GM23248 (cell line): ENCODE results near the gene DIAPH3. TPM values are rescaled to one million over a fixed set of nuclear protein-coding genes. Genes with fewer than 3 reads are reported as not detected.

ENCODE experiments used
- DNase-seq: peaks from one replicate; pipeline ENCODE4 v3.0.0-alpha.2; 2015
- H2AFZ ChIP-seq: fragments of 200-600 bp; sonication (generic); 2 replicates; pipeline ENCODE4 v1.6.1; 2016; ENCODE audit warnings: antibody characterized with exemption
- H3F3A ChIP-seq: fragments of 200-600 bp; sonication (generic); 2 replicates; pipeline ENCODE4 v1.6.1; 2016; ENCODE audit warnings: mild to moderate bottlenecking, antibody characterized with exemption, mixed run types; ENCODE audit not compliant: insufficient read depth
- H3K27ac ChIP-seq: fragments of 200-600 bp; sonication (generic); 2 replicates; pipeline ENCODE4 v1.5.1; 2016; ENCODE audit warnings: mild to moderate bottlenecking
- H3K27me3 ChIP-seq: fragments of 200-600 bp; sonication (generic); replicated peaks from 2 replicates; pipeline ENCODE4 v1.6.1; 2016; ENCODE audit warnings: mild to moderate bottlenecking; ENCODE audit not compliant: insufficient read depth
- H3K36me3 ChIP-seq: fragments of 200-600 bp; sonication (generic); 2 replicates; pipeline ENCODE4 v1.6.1; 2016; ENCODE audit warnings: low read depth, mild to moderate bottlenecking
- H3K4me1 ChIP-seq: fragments of 200-600 bp; sonication (generic); 2 replicates; pipeline ENCODE4 v1.6.1; 2016; ENCODE audit warnings: mild to moderate bottlenecking; ENCODE audit not compliant: insufficient read depth
- H3K4me2 ChIP-seq: fragments of 200-600 bp; sonication (generic); one replicate; pipeline ENCODE4 v1.6.1; 2016; ENCODE audit warnings: mild to moderate bottlenecking; ENCODE audit not compliant: unreplicated experiment
- H3K4me3 ChIP-seq: fragments of 200-600 bp; sonication (generic); 2 replicates; pipeline ENCODE4 v1.5.1; 2016; ENCODE audit warnings: mild to moderate bottlenecking
- H3K79me2 ChIP-seq: fragments of 200-600 bp; sonication (generic); 2 replicates; pipeline ENCODE4 v1.6.1; 2016; ENCODE audit warnings: mild to moderate bottlenecking; ENCODE audit not compliant: insufficient read depth
- H3K9ac ChIP-seq: fragments of 200-600 bp; sonication (generic); 2 replicates; pipeline ENCODE4 v1.6.1; 2016; ENCODE audit warnings: mild to moderate bottlenecking
- H3K9me2 ChIP-seq: fragments of 200-600 bp; sonication (generic); 2 replicates; pipeline ENCODE4 v1.6.1; 2016; ENCODE audit warnings: mixed run types, mild to moderate bottlenecking, moderate library complexity; ENCODE audit not compliant: insufficient read depth
- H3K9me3 ChIP-seq: fragments of 200-600 bp; sonication (generic); one replicate; pipeline ENCODE4 v1.6.1; 2017; ENCODE audit warnings: low read depth
- H4K20me1 ChIP-seq: fragments of 200-600 bp; sonication (generic); 2 replicates; pipeline ENCODE4 v1.6.0; 2016; ENCODE audit not compliant: insufficient read depth
- EZH2 ChIP-seq: fragments of 200-600 bp; sonication (generic); IDR thresholded peaks from 2 replicates; pipeline ENCODE4 v1.6.1; 2018; ENCODE audit warnings: antibody characterized with exemption, mild to moderate bottlenecking; ENCODE audit not compliant: insufficient read depth, poor library complexity, severe bottlenecking
- EZH2phosphoT487 ChIP-seq: fragments of 200-600 bp; sonication (generic); IDR thresholded peaks from 2 replicates; pipeline ENCODE4 v1.6.1; 2018; ENCODE audit warnings: antibody characterized with exemption, moderate library complexity, mild to moderate bottlenecking, low read depth; ENCODE audit not compliant: insufficient read depth
- WGBS, 2 experiments: methylation state at CpG; one replicate each; pipeline ENCODE4 v1.1.6; 2015 to 2017; ENCODE audit warnings: low lambda C conversion rate in 2 of 2, low coverage in 1 of 2; ENCODE audit errors: missing lambda C conversion rate in 2 of 2; 5-methylcytosine and 5-hydroxymethylcytosine counted together
- in situ Hi-C: fragments of 300-500 bp; cut with MboI; formaldehyde crosslinking; loops from 2 replicates; pipeline ENCODE4 v1.15.0; 2020
- polyA plus RNA-seq: library from polyadenylated mRNA; unstranded; fragments of >200 nt; fragmentation: Nextera tagmentation; extraction: Ambion mirVana; gene quantifications from 2 replicates; pipeline ENCODE4 v1.2.1, GENCODE V29; 2016
- total RNA-seq: library from RNA; depleted of rRNA; stranded (reverse); fragments of >200 nt; shearing (Covaris generic); gene quantifications from 2 replicates; pipeline ENCODE4 v1.2.3, GENCODE V29; 2014

The DIAPH3 gene
- total and polyA plus RNA-seq, 2 experiments from 2014 or later = 12.1 to 18.1 TPM

DNA sequence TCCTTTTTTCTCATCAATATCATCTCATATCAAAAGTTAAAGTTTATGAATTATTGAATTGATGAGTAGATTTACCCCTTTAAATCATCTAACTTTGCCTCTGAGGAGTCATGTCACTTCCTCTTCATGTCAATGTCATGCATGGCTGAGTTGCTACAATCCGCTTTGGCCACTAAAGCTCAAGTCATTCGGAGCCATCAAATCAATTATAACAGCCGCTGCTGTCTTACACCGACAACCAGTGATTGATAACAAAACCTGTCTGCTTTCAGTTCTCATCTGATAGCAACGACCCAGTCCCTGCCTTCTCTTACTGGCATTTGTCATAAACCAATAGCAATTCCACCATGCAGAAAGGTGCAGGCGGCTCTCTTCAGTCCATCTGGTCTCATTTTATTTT lies 429.3 kb downstream of the DIAPH3 start:
- Histone ChIP-seq H3K4me3 (no peak overlapping the region), H3K79me2 (no peaks in the 10 kb centered on the region), H4K20me1 (no peaks in the 10 kb centered on the region), H3K4me2 (no peak overlapping the region), H2AFZ (no peak overlapping the region), H3K9me2 (no peaks in the 10 kb centered on the region), H3K36me3 (no peaks in the 10 kb centered on the region), H3K9ac (no peak overlapping the region), H3K9me3 (no peaks in the 10 kb centered on the region), H3K27me3 (no peaks in the 10 kb centered on the region), H3K4me1 (no peaks in the 10 kb centered on the region), H3K27ac (no peak overlapping the region), H3F3A (no peaks in the 10 kb centered on the region)
- TF ChIP-seq EZH2 (no peak), EZH2phosphoT487 (no peak)
- DNase-seq = no peak
- WGBS, 2 experiments = 77 to 80% methylated on average over 6 of the region's 6 CpGs
- in situ Hi-C loops = no loop called here

DNA sequence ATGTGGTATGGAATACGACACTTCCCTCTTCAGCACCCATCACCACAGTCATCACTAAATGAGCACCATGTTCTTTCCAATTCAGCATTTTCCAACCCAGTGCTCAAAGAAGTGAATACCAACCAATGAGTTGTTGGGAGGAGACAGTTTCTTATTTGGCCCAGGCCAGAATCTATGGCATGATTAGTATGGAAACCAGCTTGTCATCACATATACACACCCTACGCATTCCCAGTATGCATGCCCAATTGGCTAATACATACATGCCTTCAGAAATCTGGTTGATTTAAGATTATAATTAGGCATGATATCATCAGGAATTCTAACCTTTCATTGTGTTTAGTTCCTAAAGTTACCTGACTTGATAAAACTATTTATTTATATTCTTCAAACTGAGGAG lies 430.0 kb downstream of the DIAPH3 start:
- no peaks in the 10 kb centered on the region for H3F3A ChIP-seq
- H3K4me1 ChIP-seq = no peaks in the 10 kb centered on the region
- no peaks in the 10 kb centered on the region for H3K9me2 ChIP-seq
- H3K4me3 ChIP-seq = no peak overlapping the region
- WGBS, 2 experiments = 97 to 100% methylated on average over 2 of the region's 2 CpGs
- in situ Hi-C loops = no loop called here
- no peak overlapping the region for H2AFZ ChIP-seq
- no peaks in the 10 kb centered on the region for H3K27me3 ChIP-seq
- H3K4me2 ChIP-seq = no peak overlapping the region
- no peak for TF ChIP-seq EZH2
- no peak for TF ChIP-seq EZH2phosphoT487
- no peak overlapping the region for H3K9ac ChIP-seq
- H3K27ac ChIP-seq = no peak overlapping the region
- DNase-seq = no peak
- H3K79me2 ChIP-seq = no peaks in the 10 kb centered on the region
- no peaks in the 10 kb centered on the region for H4K20me1 ChIP-seq
- no peaks in the 10 kb centered on the region for H3K9me3 ChIP-seq
- H3K36me3 ChIP-seq = no peaks in the 10 kb centered on the region

DNA sequence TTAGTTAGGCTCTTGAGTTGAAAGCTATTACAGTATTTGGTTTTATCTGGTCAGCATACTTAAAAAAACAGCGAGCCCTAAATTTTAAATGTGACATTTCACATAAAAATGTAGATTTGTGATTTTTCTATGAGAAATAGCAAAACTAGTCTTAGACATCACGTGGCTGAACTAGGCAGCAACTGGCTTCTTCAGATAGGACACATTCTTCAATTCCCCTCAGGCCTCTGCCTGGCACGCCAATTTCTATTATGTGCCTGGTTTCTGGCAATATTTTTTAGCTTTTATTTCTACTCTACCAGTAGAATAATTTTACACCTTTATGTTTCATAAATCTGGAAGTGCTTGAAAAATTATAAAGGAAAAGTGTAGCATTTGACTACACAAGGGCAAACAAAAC lies 433.7 kb downstream of the DIAPH3 start:
- H3K79me2 ChIP-seq = no peaks in the 10 kb centered on the region
- H3K9me3 ChIP-seq = no peaks in the 10 kb centered on the region
- no peaks in the 10 kb centered on the region for H3F3A ChIP-seq
- H4K20me1 ChIP-seq = no peaks in the 10 kb centered on the region
- no peaks in the 10 kb centered on the region for H3K27me3 ChIP-seq
- H2AFZ ChIP-seq = no peak overlapping the region
- no peak overlapping the region for H3K9ac ChIP-seq
- TF ChIP-seq EZH2phosphoT487 = no peak
- TF ChIP-seq EZH2 = no peak
- no peak overlapping the region for H3K4me2 ChIP-seq
- no peaks in the 10 kb centered on the region for H3K4me1 ChIP-seq
- no peak for DNase-seq
- H3K36me3 ChIP-seq = no peaks in the 10 kb centered on the region
- H3K9me2 ChIP-seq = no peaks in the 10 kb centered on the region
- H3K4me3 ChIP-seq = no peak overlapping the region
- no peak overlapping the region for H3K27ac ChIP-seq
- WGBS, 2 experiments = 95 to 97% methylated on average over 3 of the region's 3 CpGs
- in situ Hi-C loops = no loop called here

DNA sequence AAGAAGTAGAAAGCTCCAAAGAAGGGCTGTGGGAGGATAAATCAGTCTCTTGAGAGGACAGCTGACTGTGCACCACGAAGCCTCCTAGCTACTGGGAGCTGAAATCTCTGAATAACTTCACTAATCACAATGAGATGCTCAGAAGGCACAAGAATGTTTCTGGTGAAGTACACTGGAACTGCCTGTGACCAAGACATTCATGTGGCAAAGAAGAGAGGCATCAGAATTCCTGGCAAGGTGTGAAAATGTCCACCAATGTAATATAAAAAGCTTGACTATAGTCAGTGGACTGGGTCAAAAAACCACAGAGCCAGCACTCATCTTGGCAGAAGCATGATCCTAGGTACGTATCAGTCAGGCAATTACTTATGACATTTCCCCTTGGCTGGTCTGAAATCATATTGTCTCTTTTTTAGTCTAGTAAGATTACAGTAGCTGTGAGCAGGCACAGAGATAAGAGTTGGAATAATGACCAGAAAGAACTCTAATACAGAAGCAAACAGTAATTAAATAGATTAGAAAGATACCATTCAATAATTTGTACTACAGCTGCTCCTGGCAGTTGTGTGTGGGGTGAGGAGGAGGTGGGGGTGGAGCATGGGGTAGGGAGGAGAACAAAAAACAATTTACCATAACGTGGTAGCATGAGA lies 434.7 kb downstream of the DIAPH3 start:
- Histone ChIP-seq H3K27me3 (no peaks in the 10 kb centered on the region), H4K20me1 (no peaks in the 10 kb centered on the region), H3K9ac (no peak overlapping the region), H3K4me2 (no peak overlapping the region), H3K36me3 (no peaks in the 10 kb centered on the region), H3K4me1 (no peaks in the 10 kb centered on the region), H3K9me3 (no peaks in the 10 kb centered on the region), H3K79me2 (no peaks in the 10 kb centered on the region), H3K27ac (no peak overlapping the region), H2AFZ (no peak overlapping the region), H3K9me2 (no peaks in the 10 kb centered on the region), H3K4me3 (no peak overlapping the region), H3F3A (no peaks in the 10 kb centered on the region)
- no peak for DNase-seq
- in situ Hi-C loops = no loop called here
- 82 to 86% methylated on average over 3 of the region's 3 CpGs for WGBS, 2 experiments
- TF ChIP-seq EZH2 = no peak
- no peak for TF ChIP-seq EZH2phosphoT487
